ENCODE data around the gene BABAM2. TPM values are rescaled to one million over a fixed set of nuclear protein-coding genes. Genes with fewer than 3 reads are reported as not detected.

BABAM2 gene
- total RNA-seq, 1 experiment from 2014 or later = 46.1 TPM

DNA sequence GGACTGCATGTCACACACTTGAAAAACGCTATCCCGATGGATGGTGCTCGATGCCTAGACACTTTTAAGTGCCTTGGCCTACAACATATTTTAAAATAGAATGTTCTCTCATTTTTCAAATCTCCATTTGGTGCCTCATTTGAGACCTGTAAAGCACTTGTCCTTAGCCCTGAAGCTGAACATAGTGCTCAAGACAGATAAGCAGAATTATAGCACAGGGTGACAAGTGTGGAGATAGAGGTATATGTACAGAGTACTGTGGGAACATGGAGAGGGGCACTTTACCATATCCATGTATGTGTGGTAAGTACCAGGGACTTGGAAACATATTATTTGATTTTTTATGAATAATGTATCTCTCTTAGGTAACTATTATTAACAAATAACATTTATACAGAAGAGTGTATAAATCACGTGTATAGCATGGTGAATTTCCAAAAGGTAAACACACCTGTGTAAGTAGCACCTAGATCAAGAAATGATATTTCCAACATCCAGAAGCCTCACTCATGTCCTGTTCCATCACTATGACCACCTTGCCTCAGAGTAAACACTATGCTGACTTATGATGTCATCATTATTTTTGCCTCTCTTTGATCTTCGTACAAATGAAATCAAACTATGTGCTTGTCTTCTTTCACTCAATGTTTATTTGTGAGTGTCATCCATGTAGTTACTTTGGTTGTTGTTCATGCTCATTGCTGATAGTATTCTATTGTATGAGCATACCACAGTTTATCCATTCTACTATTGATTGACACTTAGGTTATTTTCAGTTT lies 103.6 kb downstream of the BABAM2 start:
- Histone ChIP-seq H3K9me3 (ENCODE audit: insufficient read depth, low read depth) (peaks cover 4% of the 10 kb centered on the region; the same call in 1 of the 2 replicates), H2AFZ (no peak overlapping the region), H3K79me2 (ENCODE audit: low read depth) (peaks cover 20% of the 10 kb centered on the region; the same call in 1 of the 2 replicates), H3K27me3 (ENCODE audit: insufficient read depth, low read depth) (no peaks in the 10 kb centered on the region), H3K9me2 (ENCODE audit: insufficient read depth) (no peaks in the 10 kb centered on the region), H3F3A (ENCODE audit: insufficient read depth, low read depth) (peaks cover 37% of the 10 kb centered on the region), H3K4me1 (replicated peaks; ENCODE audit: insufficient read depth) (peaks cover 35% of the 10 kb centered on the region), H3K36me3 (ENCODE audit: low read depth) (0 out of 2 replicates have a peak, but pooled peaks cover 12% of the 10 kb centered on the region), H3K27ac (peak overlapping the region; percentile 75), H3K4me3 (peak overlapping the region; percentile 28; the same call in 1 of the 2 replicates), H4K20me1 (ENCODE audit: insufficient read depth) (no peaks in the 10 kb centered on the region), H3K4me2 (peak overlapping the region; percentile 66)
- POLR2A ChIA-PET (ENCODE audit: unreplicated experiment) = interaction anchor here (0.6 kb wide), 1 partner anchor 16 kb away, joined by 7 read pairs; no protein-coding TSS in a partner anchor
- CTCF ChIA-PET = no interaction called here
- TF ChIP-seq, protein P1, sequence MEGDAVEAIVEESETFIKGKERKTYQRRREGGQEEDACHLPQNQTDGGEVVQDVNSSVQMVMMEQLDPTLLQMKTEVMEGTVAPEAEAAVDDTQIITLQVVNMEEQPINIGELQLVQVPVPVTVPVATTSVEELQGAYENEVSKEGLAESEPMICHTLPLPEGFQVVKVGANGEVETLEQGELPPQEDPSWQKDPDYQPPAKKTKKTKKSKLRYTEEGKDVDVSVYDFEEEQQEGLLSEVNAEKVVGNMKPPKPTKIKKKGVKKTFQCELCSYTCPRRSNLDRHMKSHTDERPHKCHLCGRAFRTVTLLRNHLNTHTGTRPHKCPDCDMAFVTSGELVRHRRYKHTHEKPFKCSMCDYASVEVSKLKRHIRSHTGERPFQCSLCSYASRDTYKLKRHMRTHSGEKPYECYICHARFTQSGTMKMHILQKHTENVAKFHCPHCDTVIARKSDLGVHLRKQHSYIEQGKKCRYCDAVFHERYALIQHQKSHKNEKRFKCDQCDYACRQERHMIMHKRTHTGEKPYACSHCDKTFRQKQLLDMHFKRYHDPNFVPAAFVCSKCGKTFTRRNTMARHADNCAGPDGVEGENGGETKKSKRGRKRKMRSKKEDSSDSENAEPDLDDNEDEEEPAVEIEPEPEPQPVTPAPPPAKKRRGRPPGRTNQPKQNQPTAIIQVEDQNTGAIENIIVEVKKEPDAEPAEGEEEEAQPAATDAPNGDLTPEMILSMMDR (conservative IDR thresholded peaks at IDR 0.05) = no peak
- TF ChIP-seq EZH2 (IDR thresholded peaks at IDR 0.05; ENCODE audit: low read depth) = no peak
- no peak for DNase-seq
- intact Hi-C loops (cut with micrococcal nuclease; ENCODE audit: unreplicated experiment) = loop anchor here (2.0 to 10.0 kb wide), 2 partner anchors 281 to 397 kb away; no protein-coding TSS in a partner anchor
- no TSS peak for BruUV-seq (replicated peaks)

DNA sequence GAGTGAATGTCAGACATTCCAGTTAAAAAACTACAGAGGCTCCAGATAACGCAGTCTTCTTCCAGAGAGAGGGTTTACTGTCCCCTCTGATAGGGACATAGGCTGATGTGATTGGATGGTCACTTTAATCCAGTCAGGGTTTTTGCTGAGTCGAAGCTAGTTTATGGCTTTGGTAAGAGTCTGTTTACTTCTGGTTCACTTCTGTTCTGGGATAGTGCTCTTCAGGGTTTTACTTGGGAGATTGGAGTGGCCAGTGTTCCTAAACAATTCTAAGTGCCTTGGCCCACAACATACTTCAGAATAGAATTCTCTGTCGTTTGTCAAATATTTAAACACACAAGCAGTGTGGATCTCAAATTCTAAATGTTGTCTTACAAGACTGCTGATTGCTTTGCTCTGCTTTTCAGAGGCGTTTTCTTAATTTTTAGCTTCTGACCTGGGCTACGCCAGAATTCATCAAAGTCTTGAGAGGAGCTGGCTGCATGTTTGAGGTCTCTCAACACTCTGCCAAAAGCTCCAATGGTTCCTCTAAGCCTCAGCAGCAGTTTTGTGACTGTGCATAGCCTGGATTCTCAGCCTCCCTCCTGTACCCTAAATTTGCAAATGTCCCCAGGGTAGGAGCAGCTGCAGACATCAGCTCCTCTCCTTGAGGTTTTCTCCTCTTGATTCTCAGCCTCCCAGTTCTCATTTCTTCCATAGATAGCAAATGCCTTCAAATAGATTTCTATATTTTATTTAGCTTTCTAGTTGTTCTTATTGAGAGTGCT lies 105.8 kb downstream of the BABAM2 start:
- POLR2A ChIA-PET (ENCODE audit: unreplicated experiment) = no interaction called here
- BruUV-seq (replicated peaks) = no TSS peak
- no peaks in the 10 kb centered on the region for H3K27me3 ChIP-seq (ENCODE audit: insufficient read depth, low read depth)
- DNase-seq = no peak
- H2AFZ ChIP-seq = no peak overlapping the region
- H4K20me1 ChIP-seq (ENCODE audit: insufficient read depth) = no peaks in the 10 kb centered on the region
- peaks cover 16% of the 10 kb centered on the region; the same call in 1 of the 2 replicates for H3K79me2 ChIP-seq (ENCODE audit: low read depth)
- CTCF ChIA-PET = no interaction called here
- H3K4me2 ChIP-seq = no peak overlapping the region
- intact Hi-C loops (cut with micrococcal nuclease; ENCODE audit: unreplicated experiment) = loop anchor here (10.0 kb wide), 1 partner anchor 278 kb away; no protein-coding TSS in a partner anchor
- H3F3A ChIP-seq (ENCODE audit: insufficient read depth, low read depth) = peaks cover 37% of the 10 kb centered on the region
- no peak for TF ChIP-seq EZH2 (IDR thresholded peaks at IDR 0.05; ENCODE audit: low read depth)
- TF ChIP-seq, protein P1 (conservative IDR thresholded peaks at IDR 0.05) = no peak
- H3K9me3 ChIP-seq (ENCODE audit: insufficient read depth, low read depth) = no peaks in the 10 kb centered on the region
- H3K27ac ChIP-seq = no peak overlapping the region
- H3K36me3 ChIP-seq (ENCODE audit: low read depth) = 0 out of 2 replicates have a peak, but pooled peaks cover 3% of the 10 kb centered on the region
- H3K4me3 ChIP-seq = no peak overlapping the region
- H3K4me1 ChIP-seq (replicated peaks; ENCODE audit: insufficient read depth) = peaks cover 35% of the 10 kb centered on the region
- H3K9me2 ChIP-seq (ENCODE audit: insufficient read depth) = no peaks in the 10 kb centered on the region

DNA sequence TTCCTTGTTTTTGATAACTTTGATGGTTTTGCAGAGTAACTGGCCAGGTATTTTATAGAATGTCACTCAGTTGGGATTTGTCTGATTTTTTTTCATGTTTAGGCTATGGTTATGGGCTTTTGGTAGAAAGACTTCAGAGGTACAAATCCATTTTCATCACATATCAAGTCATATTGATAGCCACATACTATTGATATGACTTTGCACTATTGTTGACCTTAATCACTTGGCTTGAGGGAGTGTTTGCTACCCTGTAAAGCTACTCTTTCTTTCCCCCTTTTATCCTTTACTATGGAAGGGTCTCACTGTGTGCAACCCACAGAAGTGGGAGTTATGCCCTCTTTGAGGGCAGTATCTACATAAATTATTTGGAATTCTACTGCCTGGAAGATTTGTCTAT lies 109.8 kb downstream of the BABAM2 start:
- no peak for DNase-seq
- H4K20me1 ChIP-seq (ENCODE audit: insufficient read depth) = no peaks in the 10 kb centered on the region
- H2AFZ ChIP-seq = no peak overlapping the region
- no peak overlapping the region for H3K4me3 ChIP-seq
- H3K4me2 ChIP-seq = no peak overlapping the region
- H3K36me3 ChIP-seq (ENCODE audit: low read depth) = no peaks in the 10 kb centered on the region
- no peaks in the 10 kb centered on the region for H3K27me3 ChIP-seq (ENCODE audit: insufficient read depth, low read depth)
- ChIA-PET CTCF (no interaction called here), POLR2A (ENCODE audit: unreplicated experiment) (no interaction called here)
- H3K9me2 ChIP-seq (ENCODE audit: insufficient read depth) = no peaks in the 10 kb centered on the region
- intact Hi-C loops (cut with micrococcal nuclease; ENCODE audit: unreplicated experiment) = no loop called here
- peaks cover 12% of the 10 kb centered on the region; the same call in 1 of the 2 replicates for H3K79me2 ChIP-seq (ENCODE audit: low read depth)
- H3K4me1 ChIP-seq (replicated peaks; ENCODE audit: insufficient read depth) = peaks cover 15% of the 10 kb centered on the region
- no peak for TF ChIP-seq EZH2 (IDR thresholded peaks at IDR 0.05; ENCODE audit: low read depth)
- TF ChIP-seq, protein P1 (conservative IDR thresholded peaks at IDR 0.05) = no peak
- H3F3A ChIP-seq (ENCODE audit: insufficient read depth, low read depth) = peaks cover under 1% of the 10 kb centered on the region; the same call in 1 of the 2 replicates
- H3K9me3 ChIP-seq (ENCODE audit: insufficient read depth, low read depth) = no peaks in the 10 kb centered on the region
- BruUV-seq (replicated peaks) = no TSS peak
- no peak overlapping the region for H3K27ac ChIP-seq
